HG02970 (cell line): ENCODE data around the gene FILIP1L.

Experiments
- ATAC-seq: cut with Tn5 transposase; IDR thresholded peaks from one replicate; pipeline ENCODE4 v1.9.1; 2021; ENCODE audit warnings: mild to moderate bottlenecking, moderate library complexity, moderate number of reproducible peaks; ENCODE audit not compliant: unreplicated experiment, low FRiP score

Gene FILIP1L

DNA sequence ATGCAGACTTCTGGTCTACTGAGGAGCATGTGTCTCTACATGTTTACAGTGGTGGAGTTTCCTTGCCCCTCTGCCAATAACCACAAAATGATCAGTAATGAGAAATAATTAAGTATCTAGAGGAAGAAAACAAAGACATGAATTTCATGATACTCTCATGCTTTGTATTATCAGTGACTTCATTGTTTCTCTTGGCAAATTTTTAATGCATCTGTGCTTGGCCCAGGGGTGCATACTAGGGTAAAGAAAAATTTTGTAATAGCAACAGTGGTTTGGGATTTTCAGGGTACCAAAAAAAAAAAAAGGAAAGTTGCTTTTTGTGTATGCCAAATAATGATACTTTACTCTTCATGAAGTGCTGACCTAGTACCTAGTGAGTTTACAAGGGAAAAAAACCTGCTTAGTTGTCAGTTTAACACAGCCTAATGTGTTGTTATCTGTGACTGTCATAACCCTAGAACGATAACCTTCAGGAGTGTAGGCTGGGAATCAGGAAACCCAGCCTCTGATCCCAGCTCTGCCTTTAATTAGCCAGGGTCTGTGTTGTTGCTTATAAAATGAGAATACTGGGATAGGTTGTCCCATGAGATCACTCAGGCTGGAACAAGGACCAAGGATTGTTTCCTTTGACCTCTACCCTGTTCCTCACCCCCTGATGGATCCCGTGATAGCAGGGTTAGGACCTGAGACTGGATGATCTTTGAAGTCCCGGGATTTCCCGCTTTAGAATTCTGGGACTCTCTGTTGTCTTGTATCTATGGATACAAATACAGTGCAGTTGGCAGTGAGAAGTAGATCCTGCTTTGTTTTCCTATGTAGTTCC, 179.1 kb downstream of the FILIP1L start:
- ATAC-seq = no peak

DNA sequence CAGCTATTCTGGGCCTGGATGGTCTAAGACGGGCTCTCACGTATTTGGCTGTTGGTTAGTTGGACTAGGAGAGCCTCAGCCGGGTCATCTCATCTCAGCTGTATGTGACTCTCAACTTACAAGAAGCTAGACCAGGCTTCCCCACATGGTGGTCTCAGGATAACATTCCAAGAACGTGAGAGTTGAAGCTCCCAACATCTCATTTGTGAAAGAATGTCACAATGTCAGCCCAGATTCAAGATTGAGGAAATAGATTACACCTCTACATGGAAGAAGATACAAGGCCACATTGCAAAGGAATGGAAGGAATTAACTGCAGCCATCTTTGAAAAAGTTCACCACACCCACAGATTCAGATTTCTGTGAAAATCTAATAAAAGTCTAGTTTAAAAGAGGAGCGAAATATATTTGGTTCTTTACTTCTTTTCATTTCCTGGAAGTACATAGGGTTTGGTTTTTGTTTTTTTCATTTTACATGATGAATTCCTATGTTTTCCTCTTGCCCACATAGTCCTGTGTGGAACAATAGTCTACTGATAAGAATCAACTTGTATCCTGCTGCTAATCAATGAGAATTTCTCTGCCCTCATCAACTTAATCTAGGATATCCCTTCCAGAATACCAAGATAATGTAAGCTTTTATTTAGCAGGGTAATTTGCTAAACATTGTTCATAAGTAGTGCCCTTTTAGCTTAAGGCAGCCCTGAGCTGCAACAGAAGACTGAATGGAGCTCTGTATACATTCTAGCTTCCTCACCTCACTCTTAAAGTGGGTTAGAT, 180.1 kb downstream of the FILIP1L start:
- ATAC-seq = no peak

- no peak for ATAC-seq
These were observed 183.2 kb downstream of the FILIP1L start for GRCh38 chr3:99931059-99931458.

DNA sequence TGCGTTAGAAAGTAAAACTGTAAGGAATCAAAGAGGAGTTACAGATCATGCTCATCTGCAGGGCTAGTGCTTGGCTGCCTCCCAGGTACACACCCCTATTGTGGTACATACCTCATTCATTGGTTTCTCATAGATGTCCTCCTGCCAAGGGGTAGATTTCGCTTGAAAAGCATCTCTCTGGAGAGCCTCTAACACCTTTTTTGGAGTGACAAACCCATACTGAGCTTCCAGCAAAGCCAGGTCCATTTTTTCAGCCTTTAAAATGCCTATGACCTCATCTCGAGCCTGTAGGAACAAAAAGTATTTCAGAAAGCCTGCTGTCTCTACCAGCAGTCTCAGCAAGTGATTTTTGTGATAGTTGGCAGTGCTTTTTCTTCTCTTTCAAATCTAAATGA, 184.6 kb downstream of the FILIP1L start:
- ATAC-seq = no peak

DNA sequence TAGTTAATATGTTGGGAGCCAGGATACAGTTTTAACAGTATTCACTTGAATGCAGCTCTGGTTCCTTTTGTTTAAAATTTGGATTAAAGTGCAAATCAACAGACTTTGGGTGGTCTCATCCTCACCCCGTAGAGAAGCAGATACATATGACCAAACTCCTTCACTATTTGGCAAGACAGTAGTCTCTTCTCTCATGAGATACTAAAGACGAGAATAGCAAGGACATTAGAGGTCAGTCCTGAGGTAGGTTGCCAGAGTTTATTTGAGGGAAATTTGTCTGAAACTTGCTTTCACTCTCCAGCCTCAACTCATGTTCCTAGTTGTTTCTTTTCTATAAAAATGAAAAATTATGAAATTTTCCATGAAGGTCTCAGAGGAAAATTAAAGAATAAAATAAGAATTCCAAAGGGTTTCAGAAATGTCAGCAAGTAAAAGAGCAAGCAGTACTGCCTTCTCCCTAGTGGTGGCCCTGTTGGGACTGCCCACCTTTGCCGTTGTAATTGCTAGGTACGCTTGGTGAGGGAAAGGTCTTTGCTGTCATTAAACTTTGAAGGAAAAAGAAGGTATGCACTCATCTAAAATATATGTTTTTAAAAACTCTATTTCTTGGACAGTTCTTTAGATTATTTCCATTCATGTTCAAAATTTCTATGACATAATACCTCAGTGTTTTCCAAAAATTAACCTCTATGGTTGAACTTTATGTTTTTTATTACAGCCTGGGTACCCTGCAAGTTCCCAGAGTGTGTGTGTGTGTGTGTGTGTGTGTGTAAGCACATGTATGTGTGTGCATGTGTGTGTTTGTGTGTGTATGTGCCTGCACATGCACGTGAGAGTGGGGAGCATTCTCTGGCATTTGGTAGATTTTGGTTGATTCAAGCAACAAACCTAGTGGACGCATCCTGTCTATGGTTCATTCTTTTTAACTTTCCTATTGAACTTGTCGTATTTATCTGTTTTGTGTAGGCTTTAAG, 185.2 kb downstream of the FILIP1L start:
- ATAC-seq = no peak

DNA sequence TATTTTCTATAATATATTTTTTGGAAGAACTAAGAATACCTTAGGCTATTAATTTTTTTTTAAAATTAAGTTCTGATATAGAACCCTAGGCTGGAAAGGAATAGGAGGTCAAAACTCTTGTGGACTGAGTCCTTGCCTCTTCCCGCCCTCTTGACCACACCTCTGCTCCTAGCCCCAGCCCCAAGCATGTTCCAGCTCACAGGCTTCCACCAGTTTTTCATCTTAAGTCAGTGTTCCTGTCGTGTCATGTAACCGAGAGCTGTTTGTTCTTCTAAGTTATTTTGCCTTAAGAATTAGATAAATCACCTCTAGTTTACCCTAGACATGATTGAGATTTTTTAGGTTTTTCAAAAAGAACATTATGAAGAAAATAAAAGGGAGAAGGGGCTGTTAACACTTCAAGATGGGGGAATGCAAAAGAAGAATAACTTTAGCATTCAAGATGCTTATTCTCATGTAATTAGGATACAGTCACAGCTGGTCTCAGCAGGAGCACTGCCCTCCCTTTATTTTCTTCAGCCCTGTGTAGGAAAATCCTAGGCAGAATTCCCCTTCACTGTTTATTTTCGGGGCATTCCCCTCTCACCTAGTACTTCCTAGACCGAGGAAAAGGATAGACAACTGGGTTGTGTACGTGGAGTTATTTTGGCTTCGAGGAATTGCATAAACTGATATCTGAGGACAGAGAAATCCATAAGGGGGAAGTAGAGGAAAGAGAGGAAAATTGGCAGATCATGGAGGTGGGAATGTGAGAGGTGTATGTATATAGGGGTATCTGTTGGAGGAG, 186.4 kb downstream of the FILIP1L start:
- no peak for ATAC-seq

GRCh38 chr3:99925584-99926230, 188.6 kb downstream of the FILIP1L start:
- ATAC-seq = no peak

- no peak for ATAC-seq
These were observed 190.4 kb downstream of the FILIP1L start for GRCh38 chr3:99923873-99924272.

- no peak for ATAC-seq
These were observed 192.3 kb downstream of the FILIP1L start for GRCh38 chr3:99921986-99922385.

GRCh38 chr3:99921377-99921695, 193.0 kb downstream of the FILIP1L start:
- no peak for ATAC-seq

- no peak for ATAC-seq
These were observed 193.6 kb downstream of the FILIP1L start for GRCh38 chr3:99920481-99921376.

GRCh38 chr3:99919694-99920093, 194.6 kb downstream of the FILIP1L start:
- ATAC-seq = no peak

DNA sequence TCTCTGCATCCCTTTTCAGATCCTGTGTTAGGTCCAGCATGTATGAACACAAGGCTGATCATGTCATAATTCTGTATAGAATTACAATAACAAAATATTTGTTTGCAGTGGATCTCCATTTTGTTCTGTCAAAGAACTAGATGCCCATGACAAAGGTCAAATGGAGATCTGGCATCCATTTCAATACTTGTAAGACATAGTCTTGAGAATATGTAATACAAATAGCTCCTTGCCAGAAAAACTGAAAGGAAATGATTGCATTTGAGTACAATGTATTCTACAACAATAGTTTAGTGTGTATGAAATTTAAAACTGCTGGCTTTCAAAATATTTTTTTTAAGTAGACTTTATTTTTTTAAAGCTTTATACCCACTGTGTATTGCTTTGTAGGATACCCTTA, 195.6 kb downstream of the FILIP1L start:
- no peak for ATAC-seq

GRCh38 chr3:99915906-99916432, 198.3 kb downstream of the FILIP1L start:
- no peak for ATAC-seq

DNA sequence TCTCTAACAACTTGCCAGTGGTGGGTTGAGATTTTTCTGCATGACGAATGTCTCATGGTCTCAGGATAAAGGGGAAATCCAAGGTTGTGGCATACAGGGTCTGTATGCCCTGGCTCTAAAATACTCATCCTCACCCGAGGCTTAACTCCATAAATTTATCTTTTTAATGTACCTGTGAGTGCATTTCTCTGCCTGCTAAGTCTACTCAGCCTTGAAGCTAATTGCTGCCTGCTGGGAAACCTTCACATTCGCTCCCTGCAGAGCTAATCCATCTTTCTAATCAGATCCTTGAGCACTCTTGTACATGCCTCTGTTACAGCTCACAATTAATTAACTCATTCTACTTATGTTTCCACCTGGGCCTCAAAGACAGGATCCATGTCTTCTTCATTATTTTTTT, 202.9 kb downstream of the FILIP1L start:
- no peak for ATAC-seq

DNA sequence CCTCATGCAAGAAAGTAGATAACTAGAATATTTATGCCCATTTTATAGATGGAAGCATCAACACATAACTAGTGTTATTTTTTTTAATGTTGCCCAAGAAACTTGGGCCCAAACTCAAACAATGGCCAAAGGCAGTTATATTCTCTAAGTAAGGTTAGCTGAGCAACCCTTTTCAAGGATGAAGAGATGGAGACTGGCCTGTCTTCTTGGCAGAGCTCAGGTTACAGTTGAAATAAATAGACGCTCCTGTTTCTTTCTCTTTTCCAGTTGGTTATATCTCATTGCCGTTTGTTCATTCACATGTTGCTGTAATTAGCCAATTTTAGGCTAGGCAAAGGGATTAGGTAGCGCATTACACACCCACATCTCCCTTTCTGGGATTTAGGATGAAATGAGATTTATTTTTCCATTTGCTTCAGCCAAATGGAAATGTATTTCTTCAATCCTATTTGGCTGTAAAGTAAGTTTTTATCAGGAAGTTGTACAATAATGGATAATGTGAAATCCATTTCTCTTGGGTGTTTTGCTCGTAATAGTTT, 203.5 kb downstream of the FILIP1L start:
- ATAC-seq = no peak

DNA sequence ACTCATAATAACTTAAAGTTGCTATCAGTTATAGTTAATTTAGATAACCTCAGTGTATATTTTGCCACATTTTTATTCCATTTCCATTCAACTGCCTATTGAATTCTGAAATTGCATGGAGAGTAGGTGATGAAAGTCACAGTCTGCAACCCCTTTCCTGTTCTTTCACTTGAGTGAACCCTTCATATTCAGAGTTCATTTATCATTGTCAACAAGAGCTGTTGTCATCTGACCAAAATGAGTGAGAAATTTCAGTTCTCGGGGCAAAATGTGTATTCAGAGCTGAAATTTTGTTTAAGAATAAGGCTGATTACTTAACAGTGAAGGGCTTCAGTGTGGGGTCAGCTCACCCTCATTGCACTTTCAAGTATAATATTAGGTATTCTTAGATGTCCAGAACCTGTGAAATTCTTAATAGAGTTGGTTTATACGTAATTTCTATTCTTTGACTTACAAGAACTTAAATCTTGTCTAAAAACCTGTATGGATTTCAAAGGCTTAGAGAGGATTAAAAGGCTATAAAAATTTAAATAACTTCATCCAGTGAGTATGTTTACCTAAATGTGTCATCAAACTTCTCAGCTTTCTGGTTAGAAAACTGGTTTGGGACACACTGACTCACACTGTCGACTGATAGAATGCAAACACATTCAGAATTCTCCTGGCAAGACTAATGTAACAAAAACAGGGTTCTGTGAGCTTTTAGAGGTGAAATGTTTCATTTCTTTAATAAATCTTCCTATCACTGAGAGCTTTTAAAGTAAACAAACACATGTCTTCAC, 204.4 kb downstream of the FILIP1L start:
- no peak for ATAC-seq
